H1 (cell line): ENCODE data around the gene GIPC1. TPM values are rescaled to one million over a fixed set of nuclear protein-coding genes. Genes with fewer than 3 reads are reported as not detected.

Source experiments
- CTCF ChIA-PET: fragments of 300-600 bp; sonication (Branson Sonifier 250); formaldehyde crosslinking; loops from one replicate; lab custom pipeline; 2021; ENCODE audit not compliant: partially characterized antibody; lab: Charles Lee
- POLR2A ChIA-PET: fragments of 300-600 bp; sonication (Branson Sonifier 250); formaldehyde crosslinking; loops from one replicate; lab custom pipeline; 2021; ENCODE audit warnings: inconsistent platforms; ENCODE audit not compliant: partially characterized antibody; lab: Charles Lee
- DNase-seq, 2 experiments: peaks; one replicate each; pipeline versions ENCODE4 v3.0.0 to v3.0.0-alpha.2; 2010 to 2022; ENCODE audit warnings: low spot score in 2 of 2, low read depth in 1 of 2, mixed read lengths in 1 of 2
- FAIRE-seq: peaks from 2 replicates; lab custom pipeline; 2011; peaks lifted over from hg19 to GRCh38; lab: Jason Lieb, UNC
- H2AFZ ChIP-seq: 2 replicates; pipeline ENCODE4 v1.8.1; 2012; ENCODE audit warnings: low read length, inconsistent platforms
- H2AK5ac ChIP-seq: 2 replicates; pipeline ENCODE4 v1.6.1; 2013; ENCODE audit warnings: low read depth, low read length
- H2BK120ac ChIP-seq: replicated peaks from 2 replicates; pipeline ENCODE3; 2013; ENCODE audit warnings: low read depth, low read length, inconsistent platforms
- H2BK12ac ChIP-seq: 2 replicates; pipeline ENCODE4 v1.6.1; 2013; ENCODE audit warnings: low read depth, low read length
- H2BK15ac ChIP-seq: 2 replicates; pipeline ENCODE4 v1.6.1; 2013; ENCODE audit warnings: low read length
- H2BK20ac ChIP-seq: 2 replicates; pipeline ENCODE4 v1.6.1; 2013; ENCODE audit warnings: low read length
- H2BK5ac ChIP-seq: 2 replicates; pipeline ENCODE4 v1.6.1; 2013; ENCODE audit warnings: low read depth, low read length
- H3K14ac ChIP-seq: 2 replicates; pipeline ENCODE4 v1.6.1; 2013; ENCODE audit warnings: inconsistent platforms; ENCODE audit not compliant: insufficient read length
- H3K18ac ChIP-seq: 2 replicates; pipeline ENCODE4 v1.6.1; 2013; ENCODE audit warnings: low read length; ENCODE audit errors: extremely low read depth
- H3K23ac ChIP-seq: 2 replicates; pipeline ENCODE4 v1.6.1; 2013; ENCODE audit warnings: inconsistent platforms; ENCODE audit not compliant: insufficient read length
- H3K23me2 ChIP-seq: 2 replicates; pipeline ENCODE4 v1.6.1; 2013; ENCODE audit warnings: low read depth, low read length
- H3K27ac ChIP-seq: 2 replicates; pipeline ENCODE4 v1.6.1; 2011; ENCODE audit warnings: low read depth, low read length, inconsistent platforms
- H3K27me3 ChIP-seq, 4 experiments: replicated peaks in 1 of 4; 1 replicate in 1 of 4; 2 replicates in 3 of 4; pipeline versions ENCODE4 v1.6.1 to v1.8.1; 2011 to 2013; ENCODE audit warnings: low read length in 3 of 4, mild to moderate bottlenecking in 3 of 4, inconsistent platforms in 2 of 4, mixed read lengths in 2 of 4, moderate library complexity in 1 of 4; ENCODE audit not compliant: control insufficient read depth in 3 of 4, insufficient read depth in 3 of 4; ENCODE audit errors: extremely low read depth in 1 of 4
- H3K36me3 ChIP-seq, 4 experiments: 2 replicates each; pipeline versions ENCODE4 v1.6.1 to v1.8.1; 2011 to 2013; ENCODE audit warnings: mild to moderate bottlenecking in 4 of 4, low read length in 3 of 4, moderate library complexity in 2 of 4, control low read depth in 1 of 4, inconsistent platforms in 1 of 4; ENCODE audit not compliant: insufficient read depth in 4 of 4, control insufficient read depth in 2 of 4
- H3K4ac ChIP-seq: replicated peaks from 2 replicates; pipeline ENCODE3; 2013; ENCODE audit warnings: low read length, low read depth, mixed read lengths, inconsistent platforms; ENCODE audit not compliant: insufficient read length
- H3K4me1 ChIP-seq, 4 experiments: replicated peaks in 1 of 4; 1 replicate in 1 of 4; 2 replicates in 3 of 4; pipeline versions ENCODE4 v1.6.1 to v1.8.1; 2011 to 2013; ENCODE audit warnings: low read length in 3 of 4, inconsistent platforms in 2 of 4, mixed read lengths in 1 of 4; ENCODE audit not compliant: insufficient read depth in 4 of 4, control insufficient read depth in 3 of 4
- H3K4me2 ChIP-seq, 2 experiments: 2 replicates each; pipeline versions ENCODE4 v1.6.1 to v1.8.1; 2011 to 2013; ENCODE audit warnings: low read depth in 2 of 2, low read length in 2 of 2, control low read depth in 1 of 2, inconsistent platforms in 1 of 2, mild to moderate bottlenecking in 1 of 2; ENCODE audit not compliant: insufficient read depth in 1 of 2
- H3K4me3 ChIP-seq, 4 experiments: fragments of 200-600, 300-600 bp in 1 of 4; sonication (generic), shearing (Covaris generic), sonication (Bioruptor Twin) in 1 of 4; 2 replicates each; pipeline versions ENCODE4 v1.5.1 to v1.8.1; 2011 to 2016; ENCODE audit warnings: low read length in 4 of 4, low read depth in 3 of 4, control low read depth in 2 of 4, inconsistent platforms in 2 of 4, mild to moderate bottlenecking in 2 of 4, mixed read lengths in 1 of 4, moderate library complexity in 1 of 4; ENCODE audit not compliant: insufficient read depth in 2 of 4; ENCODE audit errors: extremely low read depth in 1 of 4
- H3K56ac ChIP-seq: replicated peaks from 2 replicates; pipeline ENCODE3; 2013; ENCODE audit warnings: low read depth, mild to moderate bottlenecking, mixed read lengths, low read length, inconsistent platforms; ENCODE audit not compliant: insufficient read length
- H3K79me1 ChIP-seq: 2 replicates; pipeline ENCODE4 v1.6.1; 2013; ENCODE audit warnings: low read depth, low read length, control low read depth
- H3K79me2 ChIP-seq, 2 experiments: 2 replicates each; pipeline versions ENCODE4 v1.6.1 to v1.8.1; 2012 to 2013; ENCODE audit warnings: low read length in 2 of 2, mild to moderate bottlenecking in 2 of 2, inconsistent platforms in 1 of 2; ENCODE audit not compliant: insufficient read depth in 2 of 2, control insufficient read depth in 1 of 2
- H3K9ac ChIP-seq, 4 experiments: replicated peaks in 1 of 4; 1 replicate in 1 of 4; 2 replicates in 3 of 4; pipeline versions ENCODE4 v1.6.1 to v1.8.1; 2011 to 2013; ENCODE audit warnings: low read depth in 3 of 4, low read length in 3 of 4, control low read depth in 2 of 4, mild to moderate bottlenecking in 2 of 4, moderate library complexity in 2 of 4, inconsistent platforms in 1 of 4; ENCODE audit errors: extremely low read depth in 1 of 4
- H3K9me3 ChIP-seq, 2 experiments: 2 replicates each; pipeline versions ENCODE4 v1.6.1 to v1.8.1; 2012 to 2013; ENCODE audit warnings: mild to moderate bottlenecking in 2 of 2, moderate library complexity in 2 of 2, control low read depth in 1 of 2, inconsistent platforms in 1 of 2, low read depth in 1 of 2, low read length in 1 of 2, mixed read lengths in 1 of 2; ENCODE audit not compliant: insufficient read depth in 2 of 2
- H4K20me1 ChIP-seq, 2 experiments: replicated peaks in 1 of 2; 2 replicates each; pipeline versions ENCODE3 to v1.8.1; 2011 to 2013; ENCODE audit warnings: inconsistent platforms in 2 of 2, low read length in 2 of 2, mild to moderate bottlenecking in 1 of 2; ENCODE audit not compliant: insufficient read depth in 2 of 2, control insufficient read depth in 1 of 2
- H4K5ac ChIP-seq: 2 replicates; pipeline ENCODE4 v1.6.1; 2013; ENCODE audit warnings: low read length, low read depth, mixed read lengths, inconsistent platforms; ENCODE audit not compliant: insufficient read length
- H4K8ac ChIP-seq: 2 replicates; pipeline ENCODE4 v1.8.0; 2013; ENCODE audit warnings: mild to moderate bottlenecking, moderate library complexity, low read length, inconsistent platforms; ENCODE audit not compliant: insufficient read depth; ENCODE audit errors: extremely low read depth
- H4K91ac ChIP-seq: replicated peaks from 2 replicates; pipeline ENCODE3; 2013; ENCODE audit warnings: low read length, mixed read lengths, inconsistent platforms; ENCODE audit not compliant: insufficient read length
- BACH1 ChIP-seq: IDR thresholded peaks from 2 replicates; pipeline ENCODE4 v1.6.1; 2012; ENCODE audit warnings: low read length, improper control_type of control experiment
- CEBPB ChIP-seq: IDR thresholded peaks from 2 replicates; pipeline ENCODE4 v1.6.1; 2012; ENCODE audit warnings: low read depth, low read length
- MAFK ChIP-seq: IDR thresholded peaks from 2 replicates; pipeline ENCODE4 v1.6.1; 2012; ENCODE audit warnings: low read depth, mild to moderate bottlenecking, improper control_type of control experiment, low read length
- PHF8 ChIP-seq: fragments of 200-600 bp; sonication (generic); conservative IDR thresholded peaks from 2 replicates; pipeline ENCODE4 v1.7.1; 2012; ENCODE audit warnings: low read depth, mild to moderate bottlenecking, inconsistent platforms, low read length, moderate library complexity
- RAD21 ChIP-seq, 2 experiments: IDR thresholded peaks in 1 of 2; conservative IDR thresholded peaks in 1 of 2; 2 replicates each; pipeline ENCODE4 v1.6.1; 2011; ENCODE audit warnings: low read depth in 2 of 2, low read length in 2 of 2, improper control_type of control experiment in 1 of 2, inconsistent platforms in 1 of 2, mild to moderate bottlenecking in 1 of 2, moderate library complexity in 1 of 2
- RFX5 ChIP-seq: IDR thresholded peaks from 2 replicates; pipeline ENCODE4 v1.6.1; 2011; ENCODE audit warnings: low read depth, low read length, improper control_type of control experiment, borderline replicate concordance
- SP1 ChIP-seq: IDR thresholded peaks from 2 replicates; pipeline ENCODE4 v1.6.1; 2011; ENCODE audit warnings: low read depth, low read length
- SP2 ChIP-seq: IDR thresholded peaks from 2 replicates; pipeline ENCODE4 v1.6.1; 2012; ENCODE audit warnings: mild to moderate bottlenecking, low read length, inconsistent platforms
- SUZ12 ChIP-seq: fragments of 200-600 bp; sonication (generic); IDR thresholded peaks from 2 replicates; pipeline ENCODE4 v1.6.1; 2012; ENCODE audit warnings: mild to moderate bottlenecking, inconsistent platforms, low read length, moderate library complexity, mixed read lengths
- TEAD4 ChIP-seq: IDR thresholded peaks from 2 replicates; pipeline ENCODE4 v1.6.1; 2012; ENCODE audit warnings: low read depth, low read length, inconsistent platforms, mixed read lengths
- YY1 ChIP-seq: IDR thresholded peaks from 2 replicates; pipeline ENCODE4 v1.6.1; 2011; ENCODE audit warnings: low read depth, mild to moderate bottlenecking, low read length
- ZNF274 ChIP-seq: IDR thresholded peaks from 2 replicates; pipeline ENCODE4 v1.7.0; 2012; ENCODE audit warnings: low read length, borderline replicate concordance; ENCODE audit errors: extremely low read depth
- WGBS, 2 experiments: shearing (Covaris generic) in 1 of 2; methylation state at CpG; one replicate each; pipeline versions ENCODE4 v1.1.6 to v1.1.7; 2013 to 2015; ENCODE audit warnings: low lambda C conversion rate in 2 of 2, mixed read lengths in 2 of 2, inconsistent platforms in 1 of 2, low coverage in 1 of 2, missing lambda C conversion rate in 1 of 2; ENCODE audit not compliant: insufficient replicate concordance in 2 of 2, insufficient coverage in 1 of 2, insufficient read length in 1 of 2; ENCODE audit errors: extremely low coverage in 1 of 2, missing lambda C conversion rate in 1 of 2; 5-methylcytosine and 5-hydroxymethylcytosine counted together
- polyA plus RNA-seq, 7 experiments: library from polyadenylated mRNA; depleted of rRNA in 3 of 7; stranded (reverse) in 5 of 7; unstranded in 2 of 7; fragments of >200 nt in 5 of 7; fragments of 200-250 nt in 2 of 7; gene quantifications; 1 replicate in 5 of 7; 2 replicates in 1 of 7; 4 replicates in 1 of 7; pipeline versions ENCODE4 v1.2.1 to v1.2.3, GENCODE V29; 2011 to 2013; ENCODE audit warnings: missing spikeins in 2 of 7, mixed read lengths in 2 of 7
- total RNA-seq: library from RNA; stranded (reverse); fragmentation: NEBNext Ultra II Directional; extraction: Animal tissue kit (Norgen Biotek cat#: 25700); gene quantifications from 2 replicates; pipeline ENCODE4 v1.2.1, GENCODE V29; 2021

GIPC1 gene
- total and polyA plus RNA-seq, 2 of the 8 experiments (the other 6 are each of a cell fraction or from before 2014, with no cell fraction given), result 65.6 to 72.0 TPM

DNA sequence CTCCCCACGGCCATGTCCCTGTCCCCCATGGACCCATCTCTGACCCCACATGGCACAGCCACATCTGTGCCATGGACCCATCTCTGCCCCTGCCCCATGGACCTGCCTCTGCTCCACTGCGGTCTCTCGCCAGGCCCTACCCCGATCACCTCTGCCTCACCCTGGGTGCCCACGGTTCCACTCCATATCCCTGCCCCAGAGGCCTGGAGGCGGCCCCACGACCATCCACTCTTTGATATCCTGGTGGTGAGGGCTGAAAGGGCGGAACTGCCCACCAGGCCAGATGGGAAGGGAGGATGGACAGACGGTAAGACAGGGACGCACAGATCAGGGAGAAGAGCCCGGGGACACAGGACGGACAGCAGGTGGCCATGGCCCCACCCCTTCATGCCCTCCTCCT is 21.1 kb downstream of the GIPC1 start:
- H3K9me3 ChIP-seq, result no peaks in the 10 kb centered on the region
- no peak overlapping the region for H3K9ac ChIP-seq
- no peak for TF ChIP-seq TEAD4
- no peak for TF ChIP-seq MAFK
- no peak for TF ChIP-seq RFX5
- TF ChIP-seq BACH1, result no peak
- TF ChIP-seq YY1, result no peak
- no peak for TF ChIP-seq CEBPB
- TF ChIP-seq PHF8, result no peak
- TF ChIP-seq SUZ12, result no peak
- TF ChIP-seq SP1, result no peak
- no peak for TF ChIP-seq RAD21 (IDR thresholded peaks at IDR 0.05 in 1 of 2, conservative IDR thresholded peaks at IDR 0.05 in 1 of 2; ENCODE audit: low read depth in 2 of 2, low read length in 2 of 2)
- no peak for TF ChIP-seq SP2
- TF ChIP-seq ZNF274, result no peak
- TF ChIP-seq, all 59 proteins: peak for 0
- Histone ChIP-seq H4K20me1 (peaks cover 0 to 3% of the 10 kb centered on the region in 2 experiments), H2AK5ac (no peak overlapping the region; the same call in 1 of the 2 replicates), H4K91ac (no peak overlapping the region), H3K4ac (peak overlapping the region; percentile 60), H2AFZ (no peak overlapping the region), H4K5ac (no peak overlapping the region), H4K8ac (no peak overlapping the region), H2BK20ac (no peak overlapping the region), H3K23ac (no peak overlapping the region), H3K4me1 (peaks cover 0 to 24% (median 17%) of the 10 kb centered on the region in 4 experiments; a peak in 6 of 7 replicates), H2BK120ac (no peak overlapping the region), H3K4me3 (peak overlapping the region in 1 of 4 experiments; percentile 23; a peak in 3 of 8 replicates), H3K23me2 (peaks cover 4% of the 10 kb centered on the region), H3K4me2 (peak overlapping the region in 1 of 2 experiments; percentile 48; a peak in 2 of 4 replicates), H3K79me2 (no peaks in the 10 kb centered on the region), H2BK15ac (peak overlapping the region; percentile 97; the same call in 1 of the 2 replicates), H3K14ac (no peak overlapping the region), H2BK12ac (peak overlapping the region; percentile 44; the same call in 1 of the 2 replicates), H3K36me3 (peaks cover 4 to 12% (median 10%) of the 10 kb centered on the region in 4 experiments; a peak in 6 of 8 replicates), H2BK5ac (no peak overlapping the region), H3K56ac (no peak overlapping the region), H3K79me1 (no peaks in the 10 kb centered on the region), H3K27me3 (no peaks in the 10 kb centered on the region), H3K18ac (no peak overlapping the region; the same call in 1 of the 2 replicates), H3K27ac (no peak overlapping the region)
- FAIRE-seq (no peak), DNase-seq (no peak)
- 84% methylated on average over 10 of the region's 12 CpGs; no CpG with 5 or more reads in 1 of the 2 experiments for WGBS, 2 experiments
- ChIA-PET POLR2A (interaction anchor here (0.7 to 2.5 kb wide), 6 partner anchors 8 to 48 kb away, joined by 3 to 10 read pairs (median 3); no protein-coding TSS in a partner anchor), CTCF (interaction anchor here (1.0 to 4.2 kb wide), 6 partner anchors 9 to 43 kb away, joined by 3 to 20 read pairs (median 6); no protein-coding TSS in a partner anchor)
